GM12878 (cell line): ENCODE measurements around the gene CHCHD3. TPM values are rescaled to one million over a fixed set of nuclear protein-coding genes. Genes with fewer than 3 reads are reported as not detected.

Source experiments
- ATAC-seq: fragments of 200-7000 bp; cut with Tn5 transposase; 3 replicates; pipeline ENCODE4 v1.9.1; 2020; ENCODE audit warnings: mild to moderate bottlenecking, moderate library complexity
- BruUV-seq: library from RNA; stranded (reverse); fragments of 400-500 nt; replicated peaks from 2 replicates; lab custom pipeline; 2021; lab: Mats Ljungman, UMichigan
- CTCF ChIA-PET: fragments of 300-600 bp; sonication (Branson Sonifier 250); formaldehyde crosslinking; extraction: SDS; loops from one replicate; lab custom pipeline; 2021; ENCODE audit warnings: inconsistent platforms; lab: Yijun Ruan, JAX
- POLR2A ChIA-PET: fragments of 350-600 bp; formaldehyde crosslinking; extraction: SDS; loops from one replicate; lab custom pipeline; 2021; ENCODE audit warnings: inconsistent platforms; lab: Charles Lee
- RAD21 ChIA-PET: fragments of 300-600 bp; sonication (Branson Sonifier 250); formaldehyde crosslinking; loops from one replicate; lab custom pipeline; 2023; ENCODE audit warnings: antibody characterized with exemption; ENCODE audit not compliant: unreplicated experiment; lab: Charles Lee
- SMC1A ChIA-PET: fragments of 300-600 bp; sonication (Branson Sonifier 250); formaldehyde crosslinking; loops from one replicate; lab custom pipeline; 2023; ENCODE audit not compliant: unreplicated experiment, uncharacterized antibody; lab: Charles Lee
- DNase-seq: peaks from one replicate; pipeline ENCODE4 v3.0.0-alpha.2; 2011; ENCODE audit warnings: low read depth, low spot score
- FAIRE-seq: peaks from 3 replicates; lab custom pipeline; 2011; peaks lifted over from hg19 to GRCh38; lab: Jason Lieb, UNC
- H2AFZ ChIP-seq: 2 replicates; pipeline ENCODE4 v1.6.0; 2011; ENCODE audit warnings: low read depth, low read length, control low read depth; ENCODE audit not compliant: control insufficient read depth
- H3K27ac ChIP-seq: 2 replicates; pipeline ENCODE4 v1.5.1; 2011; ENCODE audit warnings: control low read depth; ENCODE audit not compliant: control insufficient read depth, insufficient read depth
- H3K27me3 ChIP-seq, 2 experiments: replicated peaks in 1 of 2; 2 replicates each; pipeline versions ENCODE4 v1.6.0 to v1.6.1; 2011; ENCODE audit warnings: low read length in 1 of 2; ENCODE audit not compliant: control insufficient read depth in 2 of 2, insufficient read depth in 2 of 2
- H3K36me3 ChIP-seq, 2 experiments: 2 replicates each; pipeline ENCODE4 v1.5.1; 2011; ENCODE audit warnings: low read length in 1 of 2; ENCODE audit not compliant: control insufficient read depth in 2 of 2, insufficient read depth in 2 of 2
- H3K4me1 ChIP-seq: 2 replicates; pipeline ENCODE4 v1.6.1; 2011; ENCODE audit warnings: mild to moderate bottlenecking, low read length, moderate library complexity, mixed read lengths; ENCODE audit not compliant: control insufficient read depth, insufficient read depth
- H3K4me2 ChIP-seq: 2 replicates; pipeline ENCODE4 v1.6.0; 2011; ENCODE audit warnings: control low read depth; ENCODE audit not compliant: control insufficient read depth, insufficient read depth
- H3K4me3 ChIP-seq: fragments of 200-600 bp; sonication (generic); 2 replicates; pipeline ENCODE4 v1.5.1; 2016
- H3K79me2 ChIP-seq: 2 replicates; pipeline ENCODE4 v1.6.0; 2011; ENCODE audit warnings: low read length; ENCODE audit not compliant: control insufficient read depth, insufficient read depth
- H3K9ac ChIP-seq: 2 replicates; pipeline ENCODE4 v1.8.0; 2011; ENCODE audit warnings: low read length, control low read depth, mixed read lengths; ENCODE audit not compliant: control insufficient read depth, insufficient read depth
- H3K9me3 ChIP-seq: replicated peaks from 3 replicates; pipeline ENCODE4 v1.5.1; 2011; ENCODE audit warnings: mild to moderate bottlenecking, low read length; ENCODE audit not compliant: control insufficient read depth, insufficient read depth
- H4K20me1 ChIP-seq: 2 replicates; pipeline ENCODE4 v1.6.0; 2011; ENCODE audit not compliant: control insufficient read depth, insufficient read depth
- CBFB ChIP-seq: IDR thresholded peaks from 2 replicates; pipeline ENCODE4 v1.6.1; 2016; ENCODE audit warnings: antibody characterized with exemption, low read depth
- IRF4 ChIP-seq: IDR thresholded peaks from 2 replicates; pipeline ENCODE4 v1.6.1; 2011; ENCODE audit warnings: low read depth, low read length
- TAF1 ChIP-seq: IDR thresholded peaks from 2 replicates; pipeline ENCODE4 v1.6.1; 2011; ENCODE audit warnings: mild to moderate bottlenecking, low read depth, low read length, borderline replicate concordance
- ZNF274 ChIP-seq: IDR thresholded peaks from one replicate; pipeline ENCODE4 v1.8.0; 2011; ENCODE audit not compliant: insufficient read length, insufficient read depth
- ZSCAN29 ChIP-seq: fragments of 450-650 bp; IDR thresholded peaks from 2 replicates; pipeline ENCODE4 v1.6.1; 2017; ENCODE audit warnings: mild to moderate bottlenecking, moderate library complexity
- WGBS: methylation state at CpG from one replicate; pipeline ENCODE4 v1.1.6; 2016; ENCODE audit warnings: low lambda C conversion rate; ENCODE audit not compliant: insufficient replicate concordance, insufficient coverage; ENCODE audit errors: missing lambda C conversion rate; 5-methylcytosine and 5-hydroxymethylcytosine counted together
- in situ Hi-C: fragments of 300-500 bp; cut with MboI; formaldehyde crosslinking; loops from 9 replicates; pipeline ENCODE4 v1.14.3; 2018; ENCODE audit warnings: mixed read lengths
- intact Hi-C: fragments of 100-400 bp; cut with micrococcal nuclease; formaldehyde crosslinking; loops from one replicate; pipeline ENCODE4 v1.14.2; 2022; ENCODE audit not compliant: unreplicated experiment
- polyA plus RNA-seq, 11 experiments: library from polyadenylated mRNA; depleted of rRNA in 4 of 11; unstranded in 6 of 11; stranded (reverse) in 5 of 11; fragments of >200 nt; fragmentation: Nextera tagmentation in 4 of 11; fragmentation: Illumina TruSeq in 1 of 11; extraction: Ambion mirVana in 4 of 11; extraction: Trizol in 1 of 11; gene quantifications; 1 replicate in 1 of 11; 2 replicates in 10 of 11; pipeline versions ENCODE4 v1.2.1 to v1.2.3, GENCODE V29; 2011 to 2016; ENCODE audit warnings: inconsistent platforms in 2 of 11, missing spikeins in 2 of 11, low read depth in 1 of 11
- total RNA-seq, 4 experiments: library from RNA; depleted of rRNA in 3 of 4; stranded (reverse); fragments of >200 nt in 3 of 4; fragmentation: Illumina TruSeq in 1 of 4; extraction: Trizol in 1 of 4; gene quantifications; 2 replicates each; pipeline versions ENCODE4 v1.2.1 to v1.2.3, GENCODE V29; 2013 to 2021
- TF ChIP-seq, protein P1 (sequence below): fragments of 450-650 bp; IDR thresholded peaks from 2 replicates; pipeline ENCODE4 v1.6.1; 2017; ENCODE audit warnings: mild to moderate bottlenecking, moderate library complexity
- TF ChIP-seq, protein P2 (sequence below): IDR thresholded peaks from 2 replicates; pipeline ENCODE4 v1.6.1; 2011; ENCODE audit warnings: low read depth, mild to moderate bottlenecking, low read length, moderate library complexity, borderline replicate concordance; ENCODE audit errors: extremely low read depth
- TF ChIP-seq, protein P3 (sequence below): fragments of 450-650 bp; IDR thresholded peaks from 2 replicates; pipeline ENCODE4 v1.6.1; 2017; ENCODE audit warnings: mild to moderate bottlenecking, moderate library complexity

The CHCHD3 gene
- total and polyA plus RNA-seq, 10 of the 15 experiments (the other 5 are each of a cell fraction or from before 2014, with no cell fraction given): 38.3 to 178 (median 96.2) TPM

DNA sequence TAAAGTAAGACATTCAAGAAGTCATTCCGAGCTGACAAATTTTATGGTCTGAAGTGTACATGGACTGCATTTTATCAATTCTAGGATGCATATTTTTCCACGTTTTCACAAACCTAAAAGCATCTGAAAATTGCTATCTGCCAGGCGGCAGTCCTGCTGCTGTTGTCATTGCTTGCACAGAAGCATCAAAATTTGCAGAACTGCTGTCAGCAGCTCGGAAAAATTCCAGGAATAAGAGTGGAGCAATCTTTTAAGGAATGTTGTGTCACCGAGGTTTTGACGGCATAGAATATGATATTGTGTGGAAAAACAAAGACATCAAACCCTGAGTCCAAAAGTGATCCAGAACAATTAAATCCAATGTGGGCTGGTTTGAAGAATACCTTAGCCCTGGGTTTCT, 61.4 kb downstream of the CHCHD3 start:
- ChIA-PET POLR2A (no interaction called here), CTCF (no interaction called here), SMC1A (no interaction called here), RAD21 (no interaction called here)
- Histone ChIP-seq H3K27me3 (no peaks in the 10 kb centered on the region), H3K79me2 (peaks cover 2% of the 10 kb centered on the region), H2AFZ (no peak overlapping the region), H4K20me1 (no peaks in the 10 kb centered on the region), H3K36me3 (peaks cover 0 to 3% of the 10 kb centered on the region in 2 experiments; a peak in 1 of 4 replicates), H3K4me3 (no peak overlapping the region), H3K4me1 (no peaks in the 10 kb centered on the region), H3K9ac (no peak overlapping the region), H3K9me3 (no peaks in the 10 kb centered on the region; the same call in 2 of the 3 replicates), H3K4me2 (no peak overlapping the region), H3K27ac (no peak overlapping the region)
- no TSS peak for BruUV-seq
- intact Hi-C loops (no loop called here), in situ Hi-C loops (no loop called here)
- 96% methylated on average over 6 of the region's 6 CpGs for WGBS
- no peak for FAIRE-seq
- no peak for ATAC-seq
- no peak for TF ChIP-seq TAF1
- TF ChIP-seq IRF4: no peak
- no peak for TF ChIP-seq CBFB
- TF ChIP-seq, protein P1, sequence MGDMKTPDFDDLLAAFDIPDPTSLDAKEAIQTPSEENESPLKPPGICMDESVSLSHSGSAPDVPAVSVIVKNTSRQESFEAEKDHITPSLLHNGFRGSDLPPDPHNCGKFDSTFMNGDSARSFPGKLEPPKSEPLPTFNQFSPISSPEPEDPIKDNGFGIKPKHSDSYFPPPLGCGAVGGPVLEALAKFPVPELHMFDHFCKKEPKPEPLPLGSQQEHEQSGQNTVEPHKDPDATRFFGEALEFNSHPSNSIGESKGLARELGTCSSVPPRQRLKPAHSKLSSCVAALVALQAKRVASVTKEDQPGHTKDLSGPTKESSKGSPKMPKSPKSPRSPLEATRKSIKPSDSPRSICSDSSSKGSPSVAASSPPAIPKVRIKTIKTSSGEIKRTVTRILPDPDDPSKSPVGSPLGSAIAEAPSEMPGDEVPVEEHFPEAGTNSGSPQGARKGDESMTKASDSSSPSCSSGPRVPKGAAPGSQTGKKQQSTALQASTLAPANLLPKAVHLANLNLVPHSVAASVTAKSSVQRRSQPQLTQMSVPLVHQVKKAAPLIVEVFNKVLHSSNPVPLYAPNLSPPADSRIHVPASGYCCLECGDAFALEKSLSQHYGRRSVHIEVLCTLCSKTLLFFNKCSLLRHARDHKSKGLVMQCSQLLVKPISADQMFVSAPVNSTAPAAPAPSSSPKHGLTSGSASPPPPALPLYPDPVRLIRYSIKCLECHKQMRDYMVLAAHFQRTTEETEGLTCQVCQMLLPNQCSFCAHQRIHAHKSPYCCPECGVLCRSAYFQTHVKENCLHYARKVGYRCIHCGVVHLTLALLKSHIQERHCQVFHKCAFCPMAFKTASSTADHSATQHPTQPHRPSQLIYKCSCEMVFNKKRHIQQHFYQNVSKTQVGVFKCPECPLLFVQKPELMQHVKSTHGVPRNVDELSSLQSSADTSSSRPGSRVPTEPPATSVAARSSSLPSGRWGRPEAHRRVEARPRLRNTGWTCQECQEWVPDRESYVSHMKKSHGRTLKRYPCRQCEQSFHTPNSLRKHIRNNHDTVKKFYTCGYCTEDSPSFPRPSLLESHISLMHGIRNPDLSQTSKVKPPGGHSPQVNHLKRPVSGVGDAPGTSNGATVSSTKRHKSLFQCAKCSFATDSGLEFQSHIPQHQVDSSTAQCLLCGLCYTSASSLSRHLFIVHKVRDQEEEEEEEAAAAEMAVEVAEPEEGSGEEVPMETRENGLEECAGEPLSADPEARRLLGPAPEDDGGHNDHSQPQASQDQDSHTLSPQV: no peak
- TF ChIP-seq ZNF274: no peak
- TF ChIP-seq ZSCAN29: no peak
- TF ChIP-seq, protein P2, sequence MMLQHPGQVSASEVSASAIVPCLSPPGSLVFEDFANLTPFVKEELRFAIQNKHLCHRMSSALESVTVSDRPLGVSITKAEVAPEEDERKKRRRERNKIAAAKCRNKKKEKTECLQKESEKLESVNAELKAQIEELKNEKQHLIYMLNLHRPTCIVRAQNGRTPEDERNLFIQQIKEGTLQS: no peak
- TF ChIP-seq, protein P3, sequence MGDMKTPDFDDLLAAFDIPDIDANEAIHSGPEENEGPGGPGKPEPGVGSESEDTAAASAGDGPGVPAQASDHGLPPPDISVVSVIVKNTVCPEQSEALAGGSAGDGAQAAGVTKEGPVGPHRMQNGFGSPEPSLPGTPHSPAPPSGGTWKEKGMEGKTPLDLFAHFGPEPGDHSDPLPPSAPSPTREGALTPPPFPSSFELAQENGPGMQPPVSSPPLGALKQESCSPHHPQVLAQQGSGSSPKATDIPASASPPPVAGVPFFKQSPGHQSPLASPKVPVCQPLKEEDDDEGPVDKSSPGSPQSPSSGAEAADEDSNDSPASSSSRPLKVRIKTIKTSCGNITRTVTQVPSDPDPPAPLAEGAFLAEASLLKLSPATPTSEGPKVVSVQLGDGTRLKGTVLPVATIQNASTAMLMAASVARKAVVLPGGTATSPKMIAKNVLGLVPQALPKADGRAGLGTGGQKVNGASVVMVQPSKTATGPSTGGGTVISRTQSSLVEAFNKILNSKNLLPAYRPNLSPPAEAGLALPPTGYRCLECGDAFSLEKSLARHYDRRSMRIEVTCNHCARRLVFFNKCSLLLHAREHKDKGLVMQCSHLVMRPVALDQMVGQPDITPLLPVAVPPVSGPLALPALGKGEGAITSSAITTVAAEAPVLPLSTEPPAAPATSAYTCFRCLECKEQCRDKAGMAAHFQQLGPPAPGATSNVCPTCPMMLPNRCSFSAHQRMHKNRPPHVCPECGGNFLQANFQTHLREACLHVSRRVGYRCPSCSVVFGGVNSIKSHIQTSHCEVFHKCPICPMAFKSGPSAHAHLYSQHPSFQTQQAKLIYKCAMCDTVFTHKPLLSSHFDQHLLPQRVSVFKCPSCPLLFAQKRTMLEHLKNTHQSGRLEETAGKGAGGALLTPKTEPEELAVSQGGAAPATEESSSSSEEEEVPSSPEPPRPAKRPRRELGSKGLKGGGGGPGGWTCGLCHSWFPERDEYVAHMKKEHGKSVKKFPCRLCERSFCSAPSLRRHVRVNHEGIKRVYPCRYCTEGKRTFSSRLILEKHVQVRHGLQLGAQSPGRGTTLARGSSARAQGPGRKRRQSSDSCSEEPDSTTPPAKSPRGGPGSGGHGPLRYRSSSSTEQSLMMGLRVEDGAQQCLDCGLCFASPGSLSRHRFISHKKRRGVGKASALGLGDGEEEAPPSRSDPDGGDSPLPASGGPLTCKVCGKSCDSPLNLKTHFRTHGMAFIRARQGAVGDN: no peak
- no peak for DNase-seq
